Mesothelial cell of epicardium (in vitro differentiated cells): ENCODE results near the gene DNASE1L2. TPM values are rescaled to one million over a fixed set of nuclear protein-coding genes. Genes with fewer than 3 reads are reported as not detected.

Experiments used
- DNase-seq, 2 experiments: peaks; one replicate each; pipeline ENCODE4 v3.0.0; 2021; ENCODE audit warnings: low spot score in 2 of 2; ENCODE audit not compliant: unreplicated experiment in 2 of 2
- H3K27ac Mint-ChIP-seq: 2 replicates; pipeline ENCODE4 v1.8.0; 2021; ENCODE audit warnings: mixed read lengths
- H3K27me3 Mint-ChIP-seq: 2 replicates; pipeline ENCODE4 v1.8.0; 2021; ENCODE audit warnings: low read depth, mixed read lengths
- H3K36me3 Mint-ChIP-seq: 2 replicates; pipeline ENCODE4 v1.8.0; 2021; ENCODE audit warnings: mixed read lengths
- H3K4me1 Mint-ChIP-seq: 2 replicates; pipeline ENCODE4 v1.8.0; 2021; ENCODE audit warnings: mixed read lengths
- H3K4me3 Mint-ChIP-seq: 2 replicates; pipeline ENCODE4 v1.8.0; 2021; ENCODE audit warnings: mild to moderate bottlenecking, moderate library complexity, mixed read lengths
- H3K9me3 Mint-ChIP-seq: 2 replicates; pipeline ENCODE4 v1.8.0; 2021; ENCODE audit warnings: mixed read lengths
- CTCF ChIP-seq: fragments of 200-600 bp; sonication (generic); IDR thresholded peaks from one replicate; pipeline ENCODE4 v1.5.0; 2021; ENCODE audit warnings: antibody characterized with exemption; ENCODE audit not compliant: unreplicated experiment
- total RNA-seq: library from RNA; stranded (reverse); gene quantifications from 3 replicates; pipeline ENCODE4 v1.2.1, GENCODE V29; 2021

The DNASE1L2 gene
- total RNA-seq, 1 donor from 2014 or later = 1.0 TPM

- no peaks in the 10 kb centered on the region for H3K4me1 Mint-ChIP-seq
- TF ChIP-seq CTCF = no peak
- H3K9me3 Mint-ChIP-seq = no peaks in the 10 kb centered on the region
- H3K27ac Mint-ChIP-seq = no peak overlapping the region
- H3K27me3 Mint-ChIP-seq = peaks cover 28% of the 10 kb centered on the region
- H3K4me3 Mint-ChIP-seq = no peak overlapping the region
- H3K36me3 Mint-ChIP-seq = peaks cover 2% of the 10 kb centered on the region
- no peak for DNase-seq
Measured at GRCh38 chr16:2275476-2276367, 39.5 kb downstream of the DNASE1L2 start.

- H3K9me3 Mint-ChIP-seq = no peaks in the 10 kb centered on the region
- no peak for TF ChIP-seq CTCF
- DNase-seq = no peak
- no peak overlapping the region for H3K4me3 Mint-ChIP-seq
- no peaks in the 10 kb centered on the region for H3K4me1 Mint-ChIP-seq
- H3K27me3 Mint-ChIP-seq = peaks cover 37% of the 10 kb centered on the region
- H3K36me3 Mint-ChIP-seq = peaks cover 2% of the 10 kb centered on the region
- no peak overlapping the region for H3K27ac Mint-ChIP-seq
Measured at GRCh38 chr16:2276368-2277195, 40.3 kb downstream of the DNASE1L2 start.

- H3K27me3 Mint-ChIP-seq = peaks cover 37% of the 10 kb centered on the region
- no peak for DNase-seq
- no peak overlapping the region for H3K4me3 Mint-ChIP-seq
- peaks cover 2% of the 10 kb centered on the region for H3K36me3 Mint-ChIP-seq
- no peak for TF ChIP-seq CTCF
- no peaks in the 10 kb centered on the region for H3K4me1 Mint-ChIP-seq
- no peak overlapping the region for H3K27ac Mint-ChIP-seq
- H3K9me3 Mint-ChIP-seq = no peaks in the 10 kb centered on the region
Measured at GRCh38 chr16:2277466-2278271, 41.4 kb downstream of the DNASE1L2 start.

- Mint-ChIP-seq H3K27me3 (peaks cover 37% of the 10 kb centered on the region), H3K4me3 (no peak overlapping the region), H3K9me3 (no peaks in the 10 kb centered on the region), H3K27ac (no peak overlapping the region), H3K36me3 (peaks cover 2% of the 10 kb centered on the region), H3K4me1 (no peaks in the 10 kb centered on the region)
- DNase-seq = no peak
- no peak for TF ChIP-seq CTCF
Measured at GRCh38 chr16:2278272-2278608, 42.0 kb downstream of the DNASE1L2 start.

GRCh38 chr16:2278956-2279800 lies 42.9 kb downstream of the DNASE1L2 start:
- Mint-ChIP-seq H3K27ac (no peak overlapping the region), H3K27me3 (peaks cover 40% of the 10 kb centered on the region), H3K9me3 (no peaks in the 10 kb centered on the region), H3K4me1 (no peaks in the 10 kb centered on the region), H3K36me3 (no peaks in the 10 kb centered on the region), H3K4me3 (no peak overlapping the region)
- no peak for TF ChIP-seq CTCF
- DNase-seq = no peak
